Esophagus muscularis mucosa (tissue), 4 donors: ENCODE results near the gene FPR3. TPM values are rescaled to one million over a fixed set of nuclear protein-coding genes. Genes with fewer than 3 reads are reported as not detected.

Source experiments
- DNase-seq: peaks from one replicate; pipeline ENCODE4 v3.0.0-alpha.2; 2017; ENCODE audit errors: extremely low spot score
- H3K27ac ChIP-seq, 4 donors: fragments of 200-600 bp; sonication (generic); replicated peaks in 1 of 4; 1 replicate in 3 of 4; 2 replicates in 1 of 4; pipeline ENCODE4 v1.5.1; 2016 to 2019; ENCODE audit warnings: mild to moderate bottlenecking in 1 of 4
- H3K27me3 ChIP-seq, 4 donors: fragments of 200-600 bp; sonication (generic); one replicate each; pipeline versions ENCODE4 v1.5.1 to v1.6.0; 2016 to 2019
- H3K36me3 ChIP-seq, 4 donors: fragments of 200-600 bp; sonication (generic); one replicate each; pipeline ENCODE4 v1.5.1; 2016 to 2019
- H3K4me1 ChIP-seq, 4 donors: fragments of 200-600 bp; sonication (generic); one replicate each; pipeline ENCODE4 v1.5.1; 2016 to 2019
- H3K4me3 ChIP-seq, 4 donors: fragments of 200-600 bp; sonication (generic); 1 replicate in 2 of 4; 2 replicates in 2 of 4; pipeline ENCODE4 v1.5.1; 2016 to 2019; ENCODE audit warnings: mild to moderate bottlenecking in 4 of 4, moderate library complexity in 1 of 4
- H3K9me3 ChIP-seq, 4 donors: fragments of 200-600 bp; sonication (generic); 1 replicate in 3 of 4; 2 replicates in 1 of 4; pipeline ENCODE4 v1.5.1; 2016 to 2019
- CTCF ChIP-seq, 3 experiments: fragments of 200-600 bp in 2 of 3; fragments of 450-650 bp in 1 of 3; sonication (generic) in 2 of 3; IDR thresholded peaks; one replicate each; pipeline ENCODE4 v1.5.1; 2017 to 2019; ENCODE audit warnings: antibody characterized with exemption in 3 of 3, mild to moderate bottlenecking in 2 of 3, moderate library complexity in 1 of 3
- EP300 ChIP-seq: sonication (generic); formaldehyde crosslinking; IDR thresholded peaks from one replicate; pipeline ENCODE4 v1.6.1; 2017; ENCODE audit warnings: antibody characterized with exemption
- POLR2A ChIP-seq: fragments of 450-650 bp; IDR thresholded peaks from one replicate; pipeline ENCODE4 v1.6.1; 2017; ENCODE audit warnings: antibody characterized with exemption, moderate library complexity, mild to moderate bottlenecking, low read depth
- POLR2AphosphoS5 ChIP-seq, 2 donors: sonication (generic); formaldehyde crosslinking; IDR thresholded peaks; one replicate each; pipeline ENCODE4 v1.6.1; 2017; ENCODE audit warnings: antibody characterized with exemption in 2 of 2
- WGBS: methylation state at CpG from one replicate; pipeline ENCODE4 v1.1.5; 2018; 5-methylcytosine and 5-hydroxymethylcytosine counted together
- intact Hi-C: fragments of 100-400 bp; cut with DNase I; formaldehyde crosslinking; loops from one replicate; pipeline ENCODE4 v1.15.1; 2023
- total RNA-seq, 4 donors: library from RNA; depleted of rRNA; stranded (reverse); fragments of >200 nt; gene quantifications; one replicate each; pipeline versions ENCODE4 v1.1.0 to v1.2.1, GENCODE V29; 2016

The FPR3 gene
- total RNA-seq, 4 donors from 2014 or later, result 4.0 to 9.9 (median 6.8) TPM

- peaks cover 0 to 31% (median 4%) of the 10 kb centered on the region in 4 donors for H3K27me3 ChIP-seq
- intact Hi-C loops, result no loop called here
- H3K4me3 ChIP-seq, result no peak overlapping the region
- H3K27ac ChIP-seq, result peak overlapping the region in 2 of 4 donors; percentile 40 to 54
- WGBS, result 65% methylated on average over 6 of the region's 6 CpGs
- DNase-seq, result peak; percentile 96
- H3K4me1 ChIP-seq, result peaks cover 0 to 4% (median 0%) of the 10 kb centered on the region in 4 donors
- H3K9me3 ChIP-seq, result no peaks in the 10 kb centered on the region
- H3K36me3 ChIP-seq, result no peaks in the 10 kb centered on the region
- TF ChIP-seq POLR2AphosphoS5 (IDR thresholded peaks at IDR 0.05) (peak in 1 of 2 donors; percentile 43), EP300 (no peak)
These were observed 9.9 kb upstream of the FPR3 start for GRCh38 chr19:51784922-51785690.

DNA sequence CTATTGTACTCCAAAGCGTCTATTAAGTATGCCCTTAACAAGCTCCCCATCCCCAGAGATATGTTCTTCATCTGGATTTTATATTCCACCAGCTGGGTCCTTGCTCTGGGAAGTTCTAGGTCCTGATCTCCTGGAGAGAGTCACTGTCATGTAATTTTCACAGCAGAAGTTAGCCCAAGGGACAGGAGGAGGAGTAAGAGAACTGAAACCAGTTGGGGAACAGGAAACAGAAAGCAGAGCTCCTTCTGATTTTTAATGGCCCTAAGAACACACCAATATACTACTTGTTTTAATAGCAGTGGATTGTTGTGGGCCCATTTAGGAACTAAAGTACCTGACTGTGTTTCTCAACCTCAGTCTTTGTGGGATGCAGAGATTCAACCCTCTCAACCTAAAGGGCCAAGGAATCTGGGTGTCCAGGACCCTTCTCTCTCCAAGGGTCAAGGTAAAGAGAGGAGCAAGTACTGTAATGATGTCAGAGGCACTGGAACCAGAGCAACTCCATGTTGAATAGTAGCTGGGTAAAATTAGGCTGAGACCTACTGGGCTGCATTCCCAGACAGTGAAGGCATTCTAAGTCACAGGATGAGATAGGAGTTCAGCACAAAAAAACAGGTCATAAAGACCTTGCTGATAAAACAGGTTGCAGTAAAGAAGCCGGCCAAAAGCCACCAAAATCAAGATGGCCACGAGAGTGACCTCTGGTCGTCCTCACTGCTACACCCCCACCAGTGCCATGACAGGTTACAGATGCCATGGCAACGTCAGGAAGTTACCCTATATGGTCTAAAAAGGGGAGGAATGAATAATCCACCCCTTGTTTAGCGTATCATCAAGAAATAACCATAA is 8.1 kb upstream of the FPR3 start:
- intact Hi-C loops, result no loop called here
- H3K9me3 ChIP-seq, result no peaks in the 10 kb centered on the region
- peaks cover 0 to 4% (median 0%) of the 10 kb centered on the region in 4 donors for H3K4me1 ChIP-seq
- H3K27ac ChIP-seq, result no peak overlapping the region
- peaks cover 0 to 29% (median 0%) of the 10 kb centered on the region in 4 donors for H3K27me3 ChIP-seq
- H3K4me3 ChIP-seq, result no peak overlapping the region
- 63% methylated on average over 6 of the region's 6 CpGs for WGBS
- H3K36me3 ChIP-seq, result no peaks in the 10 kb centered on the region
- TF ChIP-seq CTCF (IDR thresholded peaks at IDR 0.05) (no peak), POLR2A (no peak), EP300 (no peak), POLR2AphosphoS5 (IDR thresholded peaks at IDR 0.05) (no peak)
- DNase-seq, result peak; percentile 21

GRCh38 chr19:51788029-51788428 is 6.9 kb upstream of the FPR3 start:
- intact Hi-C loops, result no loop called here
- DNase-seq, result no peak

GRCh38 chr19:51789061-51789795 is 5.7 kb upstream of the FPR3 start:
- intact Hi-C loops, result no loop called here
- 80% methylated on average over 6 of the region's 6 CpGs for WGBS
- H3K27ac ChIP-seq, result peak overlapping the region in 1 of 4 donors; percentile 16

More at GRCh38 chr19:51788029-51788428, 6.9 kb upstream of the FPR3 start:
- 72% methylated on average over 2 of the region's 2 CpGs for WGBS
- H3K27me3 ChIP-seq, result peaks cover 0 to 25% (median 0%) of the 10 kb centered on the region in 4 donors
- H3K36me3 ChIP-seq, result no peaks in the 10 kb centered on the region
- H3K9me3 ChIP-seq, result no peaks in the 10 kb centered on the region
- H3K4me1 ChIP-seq, result peaks cover 0 to 4% (median 0%) of the 10 kb centered on the region in 4 donors
- no peak for TF ChIP-seq EP300
- no peak for TF ChIP-seq POLR2A
- no peak for TF ChIP-seq POLR2AphosphoS5 (IDR thresholded peaks at IDR 0.05)
- TF ChIP-seq CTCF (IDR thresholded peaks at IDR 0.05), result no peak
- H3K4me3 ChIP-seq, result no peak overlapping the region
- H3K27ac ChIP-seq, result no peak overlapping the region

More at GRCh38 chr19:51789061-51789795, 5.7 kb upstream of the FPR3 start:
- H3K36me3 ChIP-seq, result no peaks in the 10 kb centered on the region
- H3K4me3 ChIP-seq, result no peak overlapping the region
- peaks cover 0 to 4% (median 0%) of the 10 kb centered on the region in 4 donors for H3K4me1 ChIP-seq
- TF ChIP-seq CTCF (IDR thresholded peaks at IDR 0.05) (no peak), POLR2A (no peak), POLR2AphosphoS5 (IDR thresholded peaks at IDR 0.05) (no peak), EP300 (no peak)
- H3K9me3 ChIP-seq, result no peaks in the 10 kb centered on the region
- no peak for DNase-seq
- peaks cover 0 to 21% (median 0%) of the 10 kb centered on the region in 4 donors for H3K27me3 ChIP-seq
